Measurements from ENCODE around the gene PIP5K1A.

PIP5K1A gene, protein sequence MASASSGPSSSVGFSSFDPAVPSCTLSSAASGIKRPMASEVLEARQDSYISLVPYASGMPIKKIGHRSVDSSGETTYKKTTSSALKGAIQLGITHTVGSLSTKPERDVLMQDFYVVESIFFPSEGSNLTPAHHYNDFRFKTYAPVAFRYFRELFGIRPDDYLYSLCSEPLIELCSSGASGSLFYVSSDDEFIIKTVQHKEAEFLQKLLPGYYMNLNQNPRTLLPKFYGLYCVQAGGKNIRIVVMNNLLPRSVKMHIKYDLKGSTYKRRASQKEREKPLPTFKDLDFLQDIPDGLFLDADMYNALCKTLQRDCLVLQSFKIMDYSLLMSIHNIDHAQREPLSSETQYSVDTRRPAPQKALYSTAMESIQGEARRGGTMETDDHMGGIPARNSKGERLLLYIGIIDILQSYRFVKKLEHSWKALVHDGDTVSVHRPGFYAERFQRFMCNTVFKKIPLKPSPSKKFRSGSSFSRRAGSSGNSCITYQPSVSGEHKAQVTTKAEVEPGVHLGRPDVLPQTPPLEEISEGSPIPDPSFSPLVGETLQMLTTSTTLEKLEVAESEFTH

DNA sequence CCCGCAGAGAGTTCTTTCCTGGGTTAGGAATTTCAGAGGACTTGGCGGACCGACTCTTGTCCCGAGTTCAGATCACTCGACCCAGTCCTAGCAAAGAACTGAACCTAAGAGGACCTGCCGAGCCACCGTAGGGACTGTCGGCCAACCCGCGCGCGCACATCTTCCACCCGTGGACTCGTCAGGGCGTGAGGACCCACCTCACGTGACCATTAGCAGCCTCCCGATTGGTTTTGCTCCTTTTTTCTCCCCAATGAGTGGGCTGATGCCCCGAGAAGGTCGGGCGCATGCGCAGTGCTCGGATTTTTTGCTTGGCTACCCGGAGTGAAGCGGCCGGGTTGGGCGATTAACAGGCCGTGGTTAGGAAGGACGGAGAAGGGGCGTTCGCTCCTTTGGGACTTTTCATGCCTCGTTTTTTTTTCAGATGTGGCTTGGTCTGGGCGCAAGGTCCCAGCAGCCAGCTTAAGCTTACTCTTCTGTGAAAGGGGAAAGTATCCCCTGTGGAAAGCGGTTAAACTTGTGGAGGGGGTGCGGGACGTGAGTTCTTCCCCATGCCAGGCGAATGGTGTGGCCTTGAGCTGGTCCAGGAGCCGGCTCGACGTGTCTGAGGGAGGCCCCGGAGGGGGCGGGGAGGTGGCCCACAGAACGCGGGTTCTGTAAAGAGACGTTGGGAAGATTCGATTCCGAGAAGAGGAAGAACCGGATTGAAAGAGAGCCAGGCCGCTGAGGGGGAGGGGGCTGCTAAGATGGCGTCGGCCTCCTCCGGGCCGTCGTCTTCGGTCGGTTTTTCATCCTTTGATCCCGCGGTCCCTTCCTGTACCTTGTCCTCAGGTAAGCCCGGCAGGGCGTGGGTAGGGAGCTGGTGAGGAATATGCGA is at the start of gene PIP5K1A:
PIP5K1A (plus strand) TSS at position 299 of the 874 bp plus-strand sequence; CDS start at position 744, 445 bp downstream.
- ChIA-PET CTCF (interaction anchor here (1.0 kb wide), 1 partner anchor 54 kb away, joined by 4 read pairs; no protein-coding TSS in a partner anchor), POLR2A (interaction anchor here (1.4 kb wide), 1 partner anchor 9 kb away, joined by 8 read pairs; the partner anchor contains the start of gene VPS72)
- peak; percentile 99 for DNase-seq (ENCODE audit: extremely low spot score)
- TF ChIP-seq, protein P1, sequence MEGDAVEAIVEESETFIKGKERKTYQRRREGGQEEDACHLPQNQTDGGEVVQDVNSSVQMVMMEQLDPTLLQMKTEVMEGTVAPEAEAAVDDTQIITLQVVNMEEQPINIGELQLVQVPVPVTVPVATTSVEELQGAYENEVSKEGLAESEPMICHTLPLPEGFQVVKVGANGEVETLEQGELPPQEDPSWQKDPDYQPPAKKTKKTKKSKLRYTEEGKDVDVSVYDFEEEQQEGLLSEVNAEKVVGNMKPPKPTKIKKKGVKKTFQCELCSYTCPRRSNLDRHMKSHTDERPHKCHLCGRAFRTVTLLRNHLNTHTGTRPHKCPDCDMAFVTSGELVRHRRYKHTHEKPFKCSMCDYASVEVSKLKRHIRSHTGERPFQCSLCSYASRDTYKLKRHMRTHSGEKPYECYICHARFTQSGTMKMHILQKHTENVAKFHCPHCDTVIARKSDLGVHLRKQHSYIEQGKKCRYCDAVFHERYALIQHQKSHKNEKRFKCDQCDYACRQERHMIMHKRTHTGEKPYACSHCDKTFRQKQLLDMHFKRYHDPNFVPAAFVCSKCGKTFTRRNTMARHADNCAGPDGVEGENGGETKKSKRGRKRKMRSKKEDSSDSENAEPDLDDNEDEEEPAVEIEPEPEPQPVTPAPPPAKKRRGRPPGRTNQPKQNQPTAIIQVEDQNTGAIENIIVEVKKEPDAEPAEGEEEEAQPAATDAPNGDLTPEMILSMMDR (IDR thresholded peaks at IDR 0.05; ENCODE audit: control extremely low read depth, extremely low read depth, low read depth, missing control alignments), result no peak

DNA sequence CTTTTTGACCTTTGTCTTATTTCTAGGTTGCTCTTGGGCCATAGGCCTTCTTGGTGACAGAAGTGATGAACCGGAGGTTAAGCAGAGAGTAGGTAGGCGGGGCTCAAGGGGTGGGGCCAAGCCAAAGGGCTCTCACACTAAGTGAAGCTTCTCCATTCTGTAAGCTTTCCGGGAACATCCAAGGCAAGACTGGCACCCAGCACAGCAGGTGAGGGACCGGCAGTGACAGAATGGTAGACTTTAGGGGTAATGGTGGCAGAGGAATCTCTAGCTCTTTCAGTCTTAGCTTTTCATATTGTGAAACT is 41.9 kb upstream of the PIP5K1A start, which contains the start of gene TNFAIP8L2:
TNFAIP8L2 (plus strand) TSS at position 135 of the 305 bp plus-strand sequence. CDS start 2,049 bp downstream, outside the sequence.
- POLR2A ChIA-PET, result interaction anchor here (0.6 to 0.7 kb wide), 2 partner anchors 9 to 819 kb away, joined by 3 read pairs; partner anchors contain the start of genes LYSMD1 and SCNM1
- TF ChIP-seq, protein P1 (IDR thresholded peaks at IDR 0.05; ENCODE audit: control extremely low read depth, extremely low read depth, low read depth, missing control alignments), result no peak
- CTCF ChIA-PET, result interaction anchor here (0.6 to 9.9 kb wide), 39 partner anchors 9 to 183 kb away, joined by 3 to 218 read pairs (median 4); partner anchors contain the start of genes CDC42SE1, GABPB2, LYSMD1 and MLLT11
- peak; percentile 73 for DNase-seq (ENCODE audit: extremely low spot score)

DNA sequence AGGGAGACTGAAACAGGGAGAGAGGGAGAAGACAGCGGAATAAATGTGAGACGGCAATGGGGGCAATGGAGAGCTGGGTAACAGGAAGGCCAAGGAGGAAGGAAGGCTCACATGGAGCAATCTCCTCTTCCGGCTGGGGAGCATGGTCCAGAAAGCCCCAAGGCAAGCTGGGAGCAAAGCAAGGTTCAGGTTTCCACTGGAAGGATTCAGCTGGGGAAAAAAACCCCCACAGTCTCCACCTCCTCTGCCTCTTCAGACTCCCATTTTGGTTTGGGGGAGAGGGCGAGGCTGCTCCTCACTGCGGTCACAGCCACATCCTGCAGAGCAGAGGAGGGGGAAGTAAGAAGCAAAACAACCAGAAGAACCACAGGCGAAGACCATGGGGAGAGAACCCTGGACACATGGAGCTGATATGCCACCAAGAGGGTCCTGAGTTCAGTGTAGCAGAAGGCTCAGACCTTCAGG is 41.3 kb upstream of the PIP5K1A start:
- TF ChIP-seq, protein P1 (IDR thresholded peaks at IDR 0.05; ENCODE audit: control extremely low read depth, extremely low read depth, low read depth, missing control alignments), result no peak
- POLR2A ChIA-PET, result interaction anchor here (0.7 kb wide), 1 partner anchor 8 kb away, joined by 3 read pairs; the partner anchor contains the start of genes LYSMD1 and SCNM1
- DNase-seq (ENCODE audit: extremely low spot score), result peak; percentile 47

DNA sequence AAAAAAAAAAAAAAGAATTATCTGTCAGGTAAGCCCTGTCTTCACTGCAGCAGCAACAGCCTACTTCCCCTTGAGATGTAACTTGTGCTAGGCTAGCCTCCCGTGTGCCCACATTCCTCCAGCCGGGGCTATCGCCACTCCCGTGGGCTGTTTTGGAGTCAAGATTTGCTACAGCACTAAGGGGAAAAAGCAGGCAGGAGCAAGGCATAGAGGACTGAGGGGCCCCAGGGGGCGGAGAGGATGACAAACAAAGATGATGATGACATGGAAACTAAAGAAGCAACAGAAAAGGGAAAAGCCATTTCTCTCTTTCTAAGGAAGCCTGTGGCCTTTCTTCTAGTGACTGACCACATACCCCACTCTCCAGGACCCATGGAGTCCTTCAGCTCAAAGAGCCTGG is 40.0 kb upstream of the PIP5K1A start:
- POLR2A ChIA-PET, result no interaction called here

More for the DNA sequence above, 41.3 kb upstream of the PIP5K1A start:
- CTCF ChIA-PET, result interaction anchor here (0.6 to 9.9 kb wide), 39 partner anchors 9 to 183 kb away, joined by 3 to 218 read pairs (median 4); partner anchors contain the start of genes CDC42SE1, GABPB2, LYSMD1 and MLLT11

DNA sequence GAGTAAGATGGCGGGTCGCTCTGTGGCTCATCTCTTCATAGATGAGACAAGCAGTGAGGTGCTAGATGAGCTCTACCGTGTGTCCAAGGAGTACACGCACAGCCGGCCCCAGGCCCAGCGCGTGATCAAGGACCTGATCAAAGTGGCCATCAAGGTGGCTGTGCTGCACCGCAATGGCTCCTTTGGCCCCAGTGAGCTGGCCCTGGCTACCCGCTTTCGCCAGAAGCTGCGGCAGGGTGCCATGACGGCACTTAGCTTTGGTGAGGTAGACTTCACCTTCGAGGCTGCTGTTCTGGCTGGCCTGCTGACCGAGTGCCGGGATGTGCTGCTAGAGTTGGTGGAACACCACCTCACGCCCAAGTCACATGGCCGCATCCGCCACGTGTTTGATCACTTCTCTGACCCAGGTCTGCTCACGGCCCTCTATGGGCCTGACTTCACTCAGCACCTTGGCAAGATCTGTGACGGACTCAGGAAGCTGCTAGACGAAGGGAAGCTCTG is 39.6 kb upstream of the PIP5K1A start:
- no peak for DNase-seq (ENCODE audit: extremely low spot score)
- CTCF ChIA-PET, result interaction anchor here (1.0 to 9.9 kb wide), 8 partner anchors 17 to 163 kb away, joined by 3 to 218 read pairs (median 12); partner anchors contain the start of genes GABPB2, MINDY1 and TMOD4
- POLR2A ChIA-PET, result no interaction called here
- TF ChIP-seq, protein P1 (IDR thresholded peaks at IDR 0.05; ENCODE audit: control extremely low read depth, extremely low read depth, low read depth, missing control alignments), result no peak

More for the DNA sequence above, 40.0 kb upstream of the PIP5K1A start:
- TF ChIP-seq, protein P1 (IDR thresholded peaks at IDR 0.05; ENCODE audit: control extremely low read depth, extremely low read depth, low read depth, missing control alignments), result no peak
- no peak for DNase-seq (ENCODE audit: extremely low spot score)
- CTCF ChIA-PET, result interaction anchor here (1.2 to 9.9 kb wide), 7 partner anchors 17 to 152 kb away, joined by 3 to 218 read pairs (median 19); partner anchors contain the start of genes GABPB2, MINDY1 and TMOD4

Data from GM10248 (cell line).